ENCODE measurements around the gene INSRR.

- TF ChIP-seq CTCF (IDR thresholded peaks at IDR 0.05 in 8 of 11, conservative IDR thresholded peaks at IDR 0.05 in 3 of 11), result no peak
- no peak for TF ChIP-seq POLR2A (IDR thresholded peaks at IDR 0.05)
These were observed 47.7 kb downstream of the INSRR start for GRCh38 chr1:156811168-156811567.
